Fibroblast of lung (primary cell): Measurements from ENCODE around the gene LRRC46.

Source experiments
- EZH2 ChIP-seq: IDR thresholded peaks from 2 replicates; pipeline ENCODE4 v1.5.1; 2012; ENCODE audit warnings: low read length, control low read depth, mild to moderate bottlenecking; ENCODE audit errors: missing control alignments
- TF ChIP-seq, protein P1 (sequence below), 2 donors: IDR thresholded peaks in 1 of 2; conservative IDR thresholded peaks in 1 of 2; 1 replicate in 1 of 2; 2 replicates in 1 of 2; pipeline ENCODE4 v1.5.1; 2011 to 2012; ENCODE audit warnings: low read length in 2 of 2, control low read depth in 1 of 2, inconsistent platforms in 1 of 2, low read depth in 1 of 2, mild to moderate bottlenecking in 1 of 2

DNA sequence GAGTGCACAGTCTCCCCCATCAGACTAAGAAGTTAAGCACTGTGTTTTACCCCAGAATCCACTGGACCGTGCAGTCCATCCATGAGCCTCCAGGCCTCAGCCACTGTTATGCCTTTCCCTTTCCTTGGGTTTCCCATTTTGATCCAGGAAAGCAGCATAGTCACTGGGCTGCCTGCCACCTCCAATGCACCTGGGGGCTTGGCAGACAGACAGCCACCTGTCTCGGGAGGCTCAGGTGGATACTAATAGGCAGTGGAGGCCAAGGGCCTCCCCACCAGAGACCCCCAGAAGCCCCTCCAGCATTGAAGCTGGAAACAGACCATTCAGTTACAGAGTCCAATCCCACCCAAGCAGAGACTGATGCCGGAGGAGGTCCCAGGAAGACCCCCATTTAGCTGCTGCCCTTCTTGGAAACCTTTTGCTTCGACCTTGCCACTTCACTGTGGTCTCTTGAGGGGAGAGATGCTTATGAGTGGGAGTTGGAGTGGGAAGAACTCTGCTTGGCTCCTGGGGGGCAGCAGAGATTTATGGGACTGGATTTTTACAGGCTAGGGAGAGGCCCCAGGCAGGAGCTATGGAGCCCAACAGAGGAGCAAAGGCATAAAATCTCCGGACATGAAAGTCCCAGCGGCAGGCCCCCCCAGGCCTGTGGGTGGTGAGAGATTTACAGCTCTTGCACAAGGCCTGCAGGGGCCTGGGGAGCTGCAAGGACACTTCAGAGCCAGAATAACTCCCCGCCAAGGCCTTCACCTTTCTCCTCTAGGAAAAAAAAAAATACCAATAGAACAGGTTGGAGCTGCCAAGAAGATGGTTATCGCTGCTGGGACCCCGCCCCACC is 52.3 kb downstream of the LRRC46 start:
- TF ChIP-seq, protein P1, sequence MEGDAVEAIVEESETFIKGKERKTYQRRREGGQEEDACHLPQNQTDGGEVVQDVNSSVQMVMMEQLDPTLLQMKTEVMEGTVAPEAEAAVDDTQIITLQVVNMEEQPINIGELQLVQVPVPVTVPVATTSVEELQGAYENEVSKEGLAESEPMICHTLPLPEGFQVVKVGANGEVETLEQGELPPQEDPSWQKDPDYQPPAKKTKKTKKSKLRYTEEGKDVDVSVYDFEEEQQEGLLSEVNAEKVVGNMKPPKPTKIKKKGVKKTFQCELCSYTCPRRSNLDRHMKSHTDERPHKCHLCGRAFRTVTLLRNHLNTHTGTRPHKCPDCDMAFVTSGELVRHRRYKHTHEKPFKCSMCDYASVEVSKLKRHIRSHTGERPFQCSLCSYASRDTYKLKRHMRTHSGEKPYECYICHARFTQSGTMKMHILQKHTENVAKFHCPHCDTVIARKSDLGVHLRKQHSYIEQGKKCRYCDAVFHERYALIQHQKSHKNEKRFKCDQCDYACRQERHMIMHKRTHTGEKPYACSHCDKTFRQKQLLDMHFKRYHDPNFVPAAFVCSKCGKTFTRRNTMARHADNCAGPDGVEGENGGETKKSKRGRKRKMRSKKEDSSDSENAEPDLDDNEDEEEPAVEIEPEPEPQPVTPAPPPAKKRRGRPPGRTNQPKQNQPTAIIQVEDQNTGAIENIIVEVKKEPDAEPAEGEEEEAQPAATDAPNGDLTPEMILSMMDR (conservative IDR thresholded peaks at IDR 0.05 in 1 of 2, IDR thresholded peaks at IDR 0.05 in 1 of 2; ENCODE audit: low read depth in 1 of 2, low read length in 2 of 2) = no peak
- no peak for TF ChIP-seq EZH2
